ENCODE data around the gene SAP25.

- no peak for TF ChIP-seq POLR2A (IDR thresholded peaks at IDR 0.05; ENCODE audit: low read length)
- no peak for TF ChIP-seq GATA1 (IDR thresholded peaks at IDR 0.05; ENCODE audit: low read depth, low read length)
These were observed at the start of gene SAP25 for GRCh38 chr7:100573691-100574361.

Data from erythroblast (primary cell).